ENCODE data around the gene ITCH.

GRCh38 chr20:34375977-34376430, 12.9 kb downstream of the ITCH start:
- TF ChIP-seq CTCF (IDR thresholded peaks at IDR 0.05) = no peak
- TF ChIP-seq EP300 (IDR thresholded peaks at IDR 0.05) = no peak
- TF ChIP-seq POLR2AphosphoS5 (IDR thresholded peaks at IDR 0.05) = no peak

Data from sigmoid colon (tissue), 4 donors.